Left cardiac atrium (tissue), 4 donors: ENCODE data around the gene NOTO. TPM values are rescaled to one million over a fixed set of nuclear protein-coding genes. Genes with fewer than 3 reads are reported as not detected.
"Not testable (repeated sequence)": the region's sequence is repeated elsewhere in the genome, so short reads cannot be mapped to it uniquely, and the experiment has no call there.

Source experiments
- ATAC-seq, 2 donors: fragments of 200-7000 bp; cut with Tn5 transposase; one replicate each; pipeline ENCODE4 v1.9.1; 2020; ENCODE audit warnings: mild to moderate bottlenecking in 2 of 2, moderate library complexity in 2 of 2
- DNase-seq: peaks from one replicate; pipeline ENCODE4 v3.0.0-alpha.2; 2020
- intact Hi-C, 2 donors: fragments of 100-400 bp; cut with DNase I; formaldehyde crosslinking; loops; one replicate each; pipeline versions ENCODE4 v1.14.1 to v1.15.1; 2022 to 2023
- total RNA-seq, 2 donors: library from RNA; stranded (reverse); fragmentation: NEBNext Ultra II Directional; extraction: Animal tissue kit (Norgen Biotek cat#: 25700); gene quantifications; one replicate each; pipeline ENCODE4 v1.2.1, GENCODE V29; 2021
- donor health status: DM: no; HTN: yes; CAD: no.
- donor health status: DM: no; HTN: yes; CAD: no; lungs with severe emphysema.
- donor health status: DM: yes; HTN: yes; CAD: no.
- donor health status: Dilated cardiomyopathy.

NOTO gene
- total RNA-seq, 2 donors from 2014 or later, result not detected

DNA sequence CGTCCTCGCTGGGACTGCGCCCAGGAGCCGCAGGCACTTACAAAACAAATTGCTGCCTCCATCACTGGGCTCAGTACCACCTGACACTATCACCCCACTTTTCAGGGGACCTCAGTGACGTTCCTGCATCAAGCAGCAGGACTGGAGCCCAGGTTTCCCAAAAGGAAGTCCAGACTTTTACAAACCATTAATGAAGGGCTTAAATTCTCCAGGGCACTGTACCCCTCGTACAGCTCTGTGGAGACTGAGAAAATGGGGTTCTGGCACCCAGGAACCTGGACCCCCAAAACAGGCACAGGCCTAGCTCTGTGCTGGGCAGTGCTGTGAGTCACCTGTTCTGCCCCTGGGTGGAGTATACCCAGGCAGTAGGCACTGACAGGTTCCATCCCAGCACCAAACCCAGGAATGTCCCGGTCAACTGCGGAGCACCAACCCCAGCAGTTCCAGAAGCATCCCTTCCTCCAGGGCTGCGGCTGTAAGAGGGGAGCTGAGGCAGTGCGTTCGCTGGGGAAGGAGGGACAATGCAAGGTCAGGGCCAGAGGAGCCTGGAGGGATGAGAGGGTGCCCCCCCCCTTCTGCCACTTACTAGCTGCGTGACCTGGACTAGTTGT is 24.6 kb upstream of the NOTO start:
- ATAC-seq (peak in 1 of 2 donors; percentile 1), DNase-seq (no peak)
- intact Hi-C loops, result loop anchor here (5.0 to 10.0 kb wide), 3 partner anchors 183 to 280 kb away; no protein-coding TSS in a partner anchor

DNA sequence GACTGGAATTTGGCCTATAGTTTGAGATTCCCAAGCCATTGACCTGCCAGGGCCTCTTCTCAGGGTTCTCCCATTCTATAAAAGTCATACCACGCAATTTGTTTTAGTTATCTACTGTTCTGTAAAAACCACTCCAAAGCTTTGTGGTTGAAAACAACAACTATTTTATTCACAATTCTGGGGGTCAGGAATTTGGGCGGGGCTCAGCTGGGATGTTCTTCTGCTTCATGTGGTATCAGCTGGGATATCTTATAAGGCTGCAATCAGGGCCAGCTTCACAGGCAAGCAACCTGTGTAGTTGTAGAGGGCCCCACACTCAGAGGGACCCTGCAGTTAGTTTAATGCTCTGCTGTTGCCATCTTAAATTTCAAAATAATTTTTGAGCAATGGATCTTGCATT is 16.4 kb upstream of the NOTO start:
- intact Hi-C loops, result no loop called here
- DNase-seq (no peak), ATAC-seq (no peak)

DNA sequence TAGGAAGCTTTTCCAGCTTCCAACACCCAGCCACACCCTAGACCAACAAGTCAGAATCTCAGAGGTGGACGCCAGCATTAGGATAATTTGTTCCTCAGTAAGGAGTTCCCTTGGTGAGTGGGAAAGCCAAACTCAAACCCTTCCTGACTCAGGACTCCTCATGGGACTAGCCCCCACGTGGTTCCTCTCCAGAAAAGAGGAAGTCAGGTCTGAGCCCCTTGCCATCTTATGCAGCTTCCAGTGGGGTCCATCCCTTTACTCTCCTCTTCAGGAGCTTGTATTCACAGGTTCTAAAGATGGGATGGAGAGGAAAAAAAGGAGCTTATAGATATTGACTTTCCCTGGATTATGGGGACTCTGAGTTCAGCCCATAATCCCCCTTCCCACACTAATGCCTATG is 14.8 kb upstream of the NOTO start:
- ATAC-seq, result no peak
- DNase-seq, result no peak
- intact Hi-C loops, result no loop called here

DNA sequence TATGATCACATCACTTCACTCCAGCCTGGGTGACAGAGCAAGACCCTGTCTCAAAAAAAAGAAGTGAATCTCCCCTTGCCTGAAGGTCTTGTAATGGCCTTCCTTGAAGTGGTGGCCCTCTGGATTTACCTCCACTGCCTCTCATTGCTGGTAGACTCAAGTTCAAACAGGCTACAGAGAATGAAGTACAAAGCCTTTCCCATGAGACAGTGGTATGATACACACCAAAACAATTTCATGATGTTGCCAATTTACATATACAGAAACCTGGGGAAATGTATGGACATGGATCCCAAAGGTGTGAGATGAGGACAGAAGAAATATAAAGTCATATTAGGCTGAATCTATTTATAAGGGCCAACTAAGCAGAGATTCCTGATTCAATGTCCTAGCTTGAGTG is 4.8 kb upstream of the NOTO start:
- intact Hi-C loops, result no loop called here
- ATAC-seq, result no peak
- DNase-seq, result no peak

DNA sequence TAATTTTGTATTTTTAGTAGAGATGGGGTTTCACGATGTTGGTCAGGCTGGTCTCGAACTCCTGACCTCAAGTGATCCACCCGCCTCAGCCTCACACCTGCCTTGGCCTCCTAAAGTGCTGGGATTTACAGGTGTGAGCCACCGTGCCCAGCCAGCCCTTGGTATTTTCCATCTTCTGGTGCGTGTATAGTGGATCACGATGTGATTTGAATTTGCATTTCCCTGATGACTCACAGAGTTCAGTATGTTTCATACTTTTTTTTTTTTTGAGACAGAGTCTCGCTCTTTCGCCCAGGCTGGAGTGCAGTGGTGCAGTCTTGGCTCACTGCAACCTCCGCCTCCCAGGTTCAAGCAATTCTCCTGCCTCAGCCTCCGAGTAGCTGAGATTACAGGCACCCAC is 2.1 kb upstream of the NOTO start:
- DNase-seq, intact Hi-C loops, ATAC-seq: not testable (repeated sequence)

DNA sequence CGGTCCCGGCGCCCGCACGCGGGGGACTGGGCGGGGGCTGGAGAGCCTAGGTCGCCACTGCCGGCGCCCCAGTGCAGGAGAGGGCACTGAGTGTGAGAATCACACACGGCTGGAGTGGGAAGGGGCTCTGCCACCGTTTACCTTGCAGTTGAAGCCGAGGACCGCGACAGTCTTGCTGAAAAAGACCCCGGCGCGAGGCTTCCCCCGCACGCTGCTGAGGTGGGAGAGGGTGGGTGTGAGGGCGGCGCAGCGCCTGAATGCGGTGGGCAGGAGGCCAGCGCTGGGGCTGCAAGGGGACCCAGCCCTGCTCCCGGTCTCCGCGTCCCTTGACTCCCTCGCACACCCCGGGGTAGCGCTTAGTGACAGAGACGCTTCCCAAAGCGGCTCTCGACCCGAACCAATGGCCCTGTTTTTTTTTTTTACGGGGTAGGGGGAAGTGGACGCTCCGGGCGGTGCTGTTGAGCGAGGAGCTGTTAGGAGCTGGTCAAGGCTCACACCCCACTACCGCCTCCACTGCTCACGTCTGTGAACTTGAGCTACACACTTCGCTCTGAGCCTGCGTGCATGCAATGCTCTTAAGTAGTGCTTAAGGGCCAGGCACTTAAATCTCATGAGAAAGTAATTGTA is 794 bp downstream of the NOTO start:
- DNase-seq, result no peak
- ATAC-seq, result peak in 1 of 2 donors; percentile 19
- intact Hi-C loops, result no loop called here

DNA sequence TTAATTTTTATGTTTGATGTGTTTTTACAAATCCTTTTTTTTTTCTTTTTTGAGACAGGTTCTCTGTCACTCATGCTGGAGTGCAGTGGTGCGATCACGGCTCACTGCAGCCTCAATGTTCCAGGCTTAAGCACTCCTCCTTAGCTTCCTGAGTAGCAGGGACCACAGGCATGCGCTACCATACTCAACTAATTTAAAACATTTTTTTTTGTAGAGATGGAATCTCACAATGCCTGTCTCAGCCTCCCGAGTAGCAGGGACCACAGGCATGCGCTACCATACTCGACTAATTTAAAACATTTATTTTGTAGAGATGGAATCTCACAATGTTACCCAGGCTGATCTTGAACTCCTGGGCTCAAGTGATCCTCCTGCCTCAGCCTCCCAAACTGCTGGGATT is 3.2 kb downstream of the NOTO start:
- ATAC-seq (no peak), DNase-seq (no peak)
- intact Hi-C loops, result no loop called here

DNA sequence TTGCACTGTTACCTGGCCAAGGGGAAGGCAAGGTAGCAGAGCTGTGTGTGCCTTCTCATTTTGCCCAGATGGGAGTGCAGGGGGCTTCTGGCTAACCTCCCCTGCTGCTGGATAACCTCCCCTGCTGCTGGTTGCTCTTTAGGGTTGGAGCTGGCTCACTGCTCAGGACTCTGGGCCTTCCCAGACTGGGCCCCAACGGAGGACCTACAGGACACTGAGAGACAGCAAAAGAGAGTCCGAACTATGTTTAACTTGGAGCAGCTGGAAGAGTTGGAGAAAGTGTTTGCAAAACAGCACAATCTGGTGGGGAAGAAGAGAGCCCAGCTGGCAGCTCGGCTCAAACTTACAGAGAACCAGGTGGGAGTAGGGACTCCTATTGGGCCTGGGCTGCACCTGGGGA is 5.9 kb downstream of the NOTO start:
- no peak for ATAC-seq
- intact Hi-C loops, result no loop called here
- DNase-seq, result no peak

DNA sequence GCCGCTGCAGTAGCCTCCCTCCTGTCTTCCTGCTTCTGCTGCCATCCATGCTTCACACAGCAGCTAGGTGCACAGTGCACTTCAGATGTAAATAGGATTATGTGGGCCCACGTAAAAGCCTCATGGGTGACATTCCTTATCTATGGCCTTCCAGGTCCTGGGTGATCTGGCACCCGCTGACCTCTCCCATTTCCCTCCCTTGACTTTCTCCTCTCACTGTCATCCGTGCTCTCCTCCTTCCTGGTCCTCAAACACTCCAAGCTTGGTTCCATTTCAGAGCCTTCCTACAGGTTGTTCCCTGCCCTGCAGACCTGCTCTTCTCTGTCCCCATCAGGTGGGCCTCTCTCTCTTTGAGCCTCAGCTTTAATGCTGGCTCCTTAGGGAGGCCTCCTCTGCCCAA is 7.6 kb downstream of the NOTO start:
- ATAC-seq (no peak), DNase-seq (no peak)
- intact Hi-C loops, result no loop called here

DNA sequence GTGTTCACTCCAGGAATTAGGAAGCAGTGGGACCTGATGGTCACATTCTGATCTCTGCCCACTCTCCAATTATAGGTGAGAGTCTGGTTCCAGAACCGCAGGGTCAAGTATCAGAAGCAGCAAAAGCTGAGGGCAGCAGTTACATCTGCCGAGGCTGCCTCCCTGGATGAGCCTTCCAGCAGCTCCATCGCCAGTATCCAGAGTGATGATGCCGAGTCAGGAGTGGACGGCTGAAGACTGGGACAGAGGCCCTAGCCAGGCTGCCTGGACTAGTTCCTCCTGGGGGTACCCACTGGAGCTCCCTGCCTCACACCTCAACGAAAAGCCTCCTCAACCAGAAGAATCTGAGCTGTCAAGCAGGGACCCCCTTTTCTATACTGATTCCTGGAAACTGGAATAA is 8.3 kb downstream of the NOTO start:
- intact Hi-C loops, result no loop called here

DNA sequence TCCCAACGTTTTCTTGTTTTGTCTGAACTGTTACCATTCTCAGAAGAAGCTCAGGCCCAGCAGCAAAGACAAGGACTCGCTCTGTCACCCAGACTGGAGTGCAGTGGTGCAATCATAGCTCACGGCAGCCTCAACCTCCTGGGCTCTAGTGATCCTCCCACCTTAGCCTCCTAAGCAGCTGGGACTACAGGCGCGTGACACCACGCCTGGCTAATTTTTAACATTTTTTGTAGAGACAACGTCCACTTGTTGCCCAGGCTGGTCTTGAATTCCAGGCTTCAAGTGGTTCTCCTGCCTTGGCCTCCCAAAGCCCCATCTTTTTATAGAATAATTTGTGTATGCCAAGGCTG is 9.7 kb downstream of the NOTO start:
- no peak for ATAC-seq
- intact Hi-C loops, result no loop called here
- no peak for DNase-seq

More for the DNA sequence above, 8.3 kb downstream of the NOTO start:
- DNase-seq (no peak), ATAC-seq (no peak)

DNA sequence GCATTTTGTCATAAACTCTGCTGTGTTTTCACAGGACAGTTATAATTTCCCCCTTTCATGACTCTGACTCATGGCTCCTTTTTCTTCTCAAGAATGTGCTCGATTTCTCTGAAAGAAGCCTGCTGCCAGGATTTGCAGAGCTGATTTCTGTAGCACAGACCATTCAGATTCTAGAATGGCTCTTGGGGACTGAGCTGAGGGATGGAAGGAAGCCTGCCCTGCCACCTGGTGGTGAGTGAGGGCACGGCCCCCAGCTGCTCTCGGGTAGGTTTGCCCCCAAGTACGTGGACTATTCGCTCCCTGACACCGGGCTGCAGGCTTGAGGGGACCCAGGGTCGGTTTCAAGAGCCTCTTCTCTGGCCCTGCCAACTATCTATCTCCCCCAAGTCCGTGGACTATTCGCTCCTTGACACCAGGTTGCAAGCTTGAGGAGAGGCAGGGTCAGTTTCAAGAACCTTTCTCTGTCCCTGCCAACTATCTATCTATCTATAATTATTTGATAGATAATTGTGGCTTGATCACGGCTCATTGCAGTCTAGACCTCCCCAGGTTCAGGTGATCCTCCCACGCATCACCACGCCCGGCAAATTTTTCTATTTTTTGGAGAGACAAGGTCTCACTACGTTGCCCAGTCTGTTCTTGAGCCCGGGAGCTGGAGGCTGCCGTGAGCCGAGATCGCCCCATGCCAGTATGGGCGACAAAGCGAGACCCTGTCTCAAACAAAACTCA is 10.2 kb downstream of the NOTO start:
- DNase-seq (peak; percentile 78), ATAC-seq (peak; percentile 72 to 79)
- intact Hi-C loops, result no loop called here

DNA sequence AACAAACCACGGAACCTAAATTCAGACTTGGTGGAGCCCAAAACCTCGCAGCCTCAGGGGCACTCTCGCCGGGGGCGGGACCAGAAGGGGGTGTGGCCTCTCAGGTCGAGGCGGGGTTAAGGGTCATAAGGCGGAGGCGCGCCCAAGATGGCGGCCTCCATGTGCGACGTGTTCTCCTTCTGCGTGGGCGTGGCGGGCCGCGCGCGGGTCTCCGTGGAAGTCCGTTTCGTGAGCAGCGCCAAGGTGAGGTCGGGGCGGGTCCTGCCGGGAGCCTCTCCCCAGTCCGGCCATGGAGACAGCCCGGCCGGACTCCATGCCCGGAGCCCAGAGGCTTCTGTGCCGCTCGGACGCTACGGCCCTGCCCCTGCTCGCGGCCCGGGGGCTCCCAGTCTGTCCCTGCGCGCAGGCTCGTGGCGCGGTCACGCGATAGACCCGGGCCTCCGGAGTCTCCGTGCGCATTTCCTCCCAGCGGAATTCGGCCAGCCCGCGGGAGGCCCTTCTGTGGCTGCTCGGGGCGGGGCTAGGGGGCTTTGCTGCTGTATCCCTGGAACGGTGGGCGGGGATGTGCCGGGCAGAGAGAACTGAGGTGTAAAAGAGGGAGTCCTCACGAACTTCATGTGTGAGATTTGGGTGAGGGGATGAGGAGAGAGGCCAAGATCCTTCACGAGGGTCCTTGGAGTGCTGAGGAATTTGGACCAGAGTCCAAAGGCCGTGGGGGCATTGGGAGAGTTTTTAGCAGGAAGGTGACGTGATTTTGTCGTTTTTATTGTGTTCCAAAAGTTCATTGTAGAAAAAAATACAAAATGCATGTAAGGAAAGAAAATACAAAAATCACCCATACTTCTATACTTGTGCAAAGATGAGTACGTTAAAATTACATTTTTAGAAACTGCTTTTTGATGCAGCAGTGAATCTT is 12.0 kb downstream of the NOTO start, which contains the start of gene SMYD5:
SMYD5 (plus strand) TSS at position 126 of the 916 bp plus-strand sequence; CDS start at position 148, 22 bp downstream.
- intact Hi-C loops, result no loop called here
- DNase-seq (peak; percentile 91), ATAC-seq (peak; percentile 95)

DNA sequence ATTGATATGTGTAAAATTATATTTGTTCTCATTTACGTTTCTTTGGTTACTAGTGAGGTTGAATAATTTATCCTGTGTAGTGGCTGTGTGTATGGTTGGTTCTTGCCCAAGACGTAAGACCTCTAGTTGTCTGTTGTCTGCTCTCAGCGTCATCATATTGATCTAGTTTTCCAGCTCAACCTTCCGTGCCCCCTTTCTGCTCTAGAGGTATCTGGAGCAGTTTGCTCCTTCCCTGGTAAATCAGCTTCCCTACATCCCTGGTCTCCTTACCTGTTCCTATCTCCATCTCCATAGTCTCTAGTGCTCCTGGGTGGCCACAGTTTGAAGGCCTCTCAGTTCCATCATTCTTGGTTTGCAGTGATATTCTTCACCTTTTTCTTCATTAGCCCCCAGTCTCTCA is 12.9 kb downstream of the NOTO start:
- DNase-seq, result no peak
- no peak for ATAC-seq
- intact Hi-C loops, result no loop called here

DNA sequence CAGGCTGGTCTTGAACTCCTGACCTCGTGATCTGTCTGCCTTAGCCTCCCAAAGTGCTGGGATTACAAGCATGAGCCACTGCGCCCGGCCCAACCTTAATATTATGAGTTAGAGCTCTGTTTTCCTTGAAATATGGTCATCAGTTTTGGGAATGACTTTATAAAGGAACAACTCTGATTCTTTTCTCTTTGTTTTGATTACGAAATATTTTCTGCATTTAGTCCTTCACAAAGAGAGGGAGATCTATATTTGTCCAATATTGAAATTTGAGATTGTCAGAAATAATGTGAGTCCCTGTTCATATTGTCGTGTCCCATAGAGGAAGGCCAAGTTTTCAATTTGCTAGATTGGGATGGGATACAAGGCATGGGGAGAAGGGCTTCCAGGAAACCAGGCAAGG is 14.8 kb downstream of the NOTO start:
- intact Hi-C loops, result no loop called here
- no peak for DNase-seq
- ATAC-seq, result no peak

DNA sequence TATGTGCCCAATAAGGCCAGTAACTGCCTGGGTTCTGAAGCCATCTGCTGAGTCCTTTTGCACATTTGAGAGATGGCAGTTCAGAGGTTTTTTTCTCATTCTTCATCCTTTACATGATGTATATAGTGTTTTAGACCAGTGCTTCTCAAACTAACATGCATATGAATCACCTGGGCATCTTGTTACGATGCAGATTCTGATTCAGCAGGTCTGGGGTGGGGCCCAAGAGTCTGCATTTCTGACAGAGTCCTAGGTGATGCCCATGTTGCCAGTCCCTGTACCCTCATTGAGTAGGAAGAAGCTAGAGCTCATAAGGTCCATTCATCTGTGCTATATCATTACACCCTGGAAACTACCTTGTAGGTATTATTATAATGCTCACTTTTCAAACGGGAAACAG is 15.5 kb downstream of the NOTO start:
- intact Hi-C loops, result no loop called here
- ATAC-seq (no peak), DNase-seq (no peak)

DNA sequence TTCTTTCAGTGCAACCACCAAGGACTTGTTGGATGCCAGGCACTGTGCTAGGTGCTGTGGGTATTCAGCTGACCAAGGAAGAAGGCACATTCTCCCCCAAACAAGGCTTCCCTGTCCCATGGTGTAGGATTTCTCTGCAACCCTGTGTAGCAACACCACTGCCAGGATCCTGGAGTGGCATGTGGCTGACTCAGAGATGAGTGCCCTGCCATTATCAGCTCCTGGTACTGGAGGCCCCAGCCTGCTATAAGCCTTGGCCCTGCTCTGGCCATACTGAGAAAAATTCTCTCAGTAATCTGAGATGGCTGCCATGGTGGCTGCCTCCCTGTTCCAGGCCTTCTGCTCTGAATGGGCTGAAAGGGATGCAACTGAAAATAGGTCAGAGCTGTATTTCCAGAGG is 15.9 kb downstream of the NOTO start:
- DNase-seq (no peak), ATAC-seq (peak in 1 of 2 donors; percentile 55)
- intact Hi-C loops, result no loop called here

DNA sequence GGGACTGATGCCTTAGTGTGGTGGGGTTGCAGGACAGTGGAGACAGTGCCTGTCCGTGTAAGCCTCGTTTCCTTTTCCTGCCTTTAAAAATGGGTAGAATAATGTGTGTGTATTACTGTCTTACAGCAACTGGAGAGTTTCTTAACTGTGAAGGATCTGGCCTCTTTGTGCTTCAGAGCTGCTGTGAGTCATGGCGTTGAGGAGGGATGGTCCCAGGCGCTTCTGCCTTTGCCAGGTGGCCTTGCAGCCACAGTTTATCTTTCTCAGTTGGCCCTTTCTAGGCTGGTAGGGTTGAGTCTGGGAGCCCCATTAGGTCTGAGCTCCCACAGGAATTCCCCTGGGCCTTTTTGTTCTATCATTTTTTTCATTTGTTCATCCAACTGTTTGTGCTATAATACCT is 21.4 kb downstream of the NOTO start:
- intact Hi-C loops, result no loop called here
- no peak for ATAC-seq
- DNase-seq, result no peak

DNA sequence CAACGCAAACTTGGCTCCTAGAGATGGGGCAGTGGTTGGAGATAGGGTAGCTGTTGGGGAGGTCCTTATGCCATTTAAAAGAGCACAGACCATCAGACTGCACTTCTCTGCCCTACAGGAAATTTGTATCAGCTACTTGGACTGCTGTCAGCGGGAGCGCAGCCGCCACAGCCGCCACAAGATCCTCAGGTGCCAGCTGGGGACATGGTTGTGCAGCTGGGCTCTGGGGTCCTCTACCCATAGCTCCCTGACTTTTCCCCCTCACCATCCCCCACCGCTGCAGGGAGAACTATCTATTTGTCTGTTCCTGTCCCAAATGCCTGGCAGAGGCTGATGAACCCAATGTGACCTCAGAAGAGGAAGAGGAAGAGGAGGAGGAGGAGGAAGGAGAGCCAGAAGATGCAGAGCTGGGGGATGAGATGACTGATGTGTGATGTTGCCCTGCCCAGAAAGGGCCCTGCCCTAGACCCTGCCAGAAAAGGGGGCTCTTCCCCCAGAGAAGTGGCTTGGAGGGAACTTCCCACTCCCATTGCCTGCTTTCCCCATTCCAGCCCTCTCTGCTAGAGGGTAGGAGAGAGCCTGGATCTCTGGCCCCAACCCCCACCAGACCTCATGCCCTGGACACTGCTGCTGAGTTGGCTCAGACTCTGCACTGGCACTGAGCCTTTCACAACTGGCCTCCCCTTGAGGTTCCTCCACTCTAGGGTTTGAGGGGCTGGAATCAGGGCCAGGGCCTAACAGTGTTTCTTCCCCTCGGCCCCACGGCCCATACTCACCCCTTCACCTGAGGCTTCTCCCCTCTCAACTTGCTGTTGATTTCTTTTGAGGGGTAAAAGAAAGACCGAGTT is 23.4 kb downstream of the NOTO start:
- intact Hi-C loops, result no loop called here
- DNase-seq (no peak), ATAC-seq (peak in 1 of 2 donors; percentile 26)
